MM.1S (cell line): ENCODE measurements around the gene PARK7.

Source experiments
- EZH2 ChIP-seq: fragments of 300-600 bp; sonication (generic); optimal IDR thresholded peaks from 2 replicates; pipeline ENCODE3; 2017; ENCODE audit warnings: low read depth, mild to moderate bottlenecking, antibody characterized with exemption, low read length, mixed read lengths
- EZH2phosphoT487 ChIP-seq: fragments of 300-600 bp; sonication (generic); IDR thresholded peaks from 2 replicates; pipeline ENCODE4 v1.6.1; 2018; ENCODE audit warnings: antibody characterized with exemption, low read length
- TF ChIP-seq, protein P1 (sequence below): fragments of 300-600 bp; sonication (generic); IDR thresholded peaks from 2 replicates; pipeline ENCODE4 v1.5.1; 2016; ENCODE audit warnings: antibody characterized with exemption, low read length, mixed read lengths

DNA sequence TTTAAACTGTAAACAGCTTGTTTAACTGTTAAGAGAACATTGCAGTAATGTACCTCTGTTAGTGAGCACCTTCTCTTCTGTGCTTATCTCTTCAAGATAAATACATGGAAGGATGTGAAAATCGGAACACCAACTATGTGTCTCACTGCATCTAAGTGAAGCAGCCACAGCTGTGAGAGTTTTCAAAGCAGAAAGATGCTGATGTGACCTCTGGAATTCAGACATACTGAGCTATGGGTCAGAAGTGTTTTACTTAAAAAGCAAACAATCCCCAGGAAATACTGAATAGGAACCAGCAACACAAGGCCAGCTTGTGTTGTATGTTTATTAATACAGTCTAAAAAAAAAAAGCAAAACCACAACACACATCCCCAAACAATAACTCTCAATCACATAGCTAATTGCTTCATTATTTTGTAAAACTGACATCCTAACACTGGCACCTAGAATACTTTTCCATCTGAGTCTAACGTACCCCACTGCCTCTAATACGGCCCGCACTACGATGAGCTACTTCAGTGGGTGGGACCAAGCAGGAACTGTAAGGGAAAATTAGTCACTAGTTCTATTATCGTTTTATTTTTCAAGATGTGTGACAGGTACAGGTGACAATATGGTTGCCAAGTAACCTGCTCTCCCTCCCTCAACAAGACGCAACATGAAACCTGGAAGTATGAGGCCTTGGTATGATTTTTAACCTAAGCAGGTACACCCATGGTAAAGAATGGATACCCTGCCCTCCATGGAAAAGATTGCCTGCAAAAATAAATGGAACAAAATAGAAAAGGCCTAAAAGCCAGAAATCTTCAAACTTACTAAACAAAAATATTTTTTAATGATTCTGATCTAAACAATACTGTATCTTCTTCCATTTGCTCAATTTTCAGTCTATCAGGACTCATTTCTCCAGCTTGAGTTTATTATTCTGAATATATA lies 50.7 kb downstream of the PARK7 start:
- TF ChIP-seq, protein P1, sequence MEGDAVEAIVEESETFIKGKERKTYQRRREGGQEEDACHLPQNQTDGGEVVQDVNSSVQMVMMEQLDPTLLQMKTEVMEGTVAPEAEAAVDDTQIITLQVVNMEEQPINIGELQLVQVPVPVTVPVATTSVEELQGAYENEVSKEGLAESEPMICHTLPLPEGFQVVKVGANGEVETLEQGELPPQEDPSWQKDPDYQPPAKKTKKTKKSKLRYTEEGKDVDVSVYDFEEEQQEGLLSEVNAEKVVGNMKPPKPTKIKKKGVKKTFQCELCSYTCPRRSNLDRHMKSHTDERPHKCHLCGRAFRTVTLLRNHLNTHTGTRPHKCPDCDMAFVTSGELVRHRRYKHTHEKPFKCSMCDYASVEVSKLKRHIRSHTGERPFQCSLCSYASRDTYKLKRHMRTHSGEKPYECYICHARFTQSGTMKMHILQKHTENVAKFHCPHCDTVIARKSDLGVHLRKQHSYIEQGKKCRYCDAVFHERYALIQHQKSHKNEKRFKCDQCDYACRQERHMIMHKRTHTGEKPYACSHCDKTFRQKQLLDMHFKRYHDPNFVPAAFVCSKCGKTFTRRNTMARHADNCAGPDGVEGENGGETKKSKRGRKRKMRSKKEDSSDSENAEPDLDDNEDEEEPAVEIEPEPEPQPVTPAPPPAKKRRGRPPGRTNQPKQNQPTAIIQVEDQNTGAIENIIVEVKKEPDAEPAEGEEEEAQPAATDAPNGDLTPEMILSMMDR: no peak
- TF ChIP-seq EZH2phosphoT487 (no peak), EZH2 (no peak)
